Esophagus muscularis mucosa (tissue), 3 donors: ENCODE data around the gene MSRB3.

ENCODE experiments used
- POLR2A ChIP-seq: fragments of 450-650 bp; IDR thresholded peaks from one replicate; pipeline ENCODE4 v1.6.1; 2017; ENCODE audit warnings: antibody characterized with exemption, moderate library complexity, mild to moderate bottlenecking, low read depth
- TF ChIP-seq, protein P1 (sequence below), 3 experiments: fragments of 200-600 bp in 2 of 3; fragments of 450-650 bp in 1 of 3; sonication (generic) in 2 of 3; IDR thresholded peaks; one replicate each; pipeline ENCODE4 v1.5.1; 2017 to 2019; ENCODE audit warnings: antibody characterized with exemption in 3 of 3, mild to moderate bottlenecking in 2 of 3, moderate library complexity in 1 of 3

DNA sequence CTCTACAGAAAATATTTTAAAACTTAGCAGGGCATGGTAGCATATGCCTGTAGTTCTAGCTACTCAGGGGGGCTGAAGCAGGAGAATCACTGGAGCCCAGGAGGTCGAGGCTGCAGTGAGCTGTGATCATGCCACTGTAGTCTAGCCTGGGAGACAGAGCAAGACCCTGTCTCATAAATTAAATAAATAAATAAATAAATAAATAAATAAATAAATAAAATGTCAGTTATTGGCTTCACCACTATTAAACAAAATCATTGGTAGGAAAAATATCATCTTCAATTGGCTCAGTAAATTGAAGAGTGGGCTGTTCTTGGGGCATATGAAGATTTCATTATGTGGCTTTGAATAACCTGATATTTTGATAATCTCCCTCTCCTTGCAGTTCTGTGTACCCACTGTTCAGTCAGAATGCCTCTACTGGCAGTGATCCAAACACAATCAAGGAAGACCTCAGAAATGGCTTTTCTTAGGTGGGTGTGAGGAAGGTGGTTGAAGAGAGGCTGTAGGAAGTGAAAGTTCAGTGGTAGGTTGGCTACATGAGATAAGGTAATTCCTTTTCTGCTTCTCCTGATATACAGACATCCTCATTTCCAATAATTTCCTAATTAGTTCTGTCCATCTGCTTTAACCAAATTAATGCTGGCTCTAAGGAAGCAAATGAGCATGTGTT is 175.8 kb downstream of the MSRB3 start:
- TF ChIP-seq, protein P1, sequence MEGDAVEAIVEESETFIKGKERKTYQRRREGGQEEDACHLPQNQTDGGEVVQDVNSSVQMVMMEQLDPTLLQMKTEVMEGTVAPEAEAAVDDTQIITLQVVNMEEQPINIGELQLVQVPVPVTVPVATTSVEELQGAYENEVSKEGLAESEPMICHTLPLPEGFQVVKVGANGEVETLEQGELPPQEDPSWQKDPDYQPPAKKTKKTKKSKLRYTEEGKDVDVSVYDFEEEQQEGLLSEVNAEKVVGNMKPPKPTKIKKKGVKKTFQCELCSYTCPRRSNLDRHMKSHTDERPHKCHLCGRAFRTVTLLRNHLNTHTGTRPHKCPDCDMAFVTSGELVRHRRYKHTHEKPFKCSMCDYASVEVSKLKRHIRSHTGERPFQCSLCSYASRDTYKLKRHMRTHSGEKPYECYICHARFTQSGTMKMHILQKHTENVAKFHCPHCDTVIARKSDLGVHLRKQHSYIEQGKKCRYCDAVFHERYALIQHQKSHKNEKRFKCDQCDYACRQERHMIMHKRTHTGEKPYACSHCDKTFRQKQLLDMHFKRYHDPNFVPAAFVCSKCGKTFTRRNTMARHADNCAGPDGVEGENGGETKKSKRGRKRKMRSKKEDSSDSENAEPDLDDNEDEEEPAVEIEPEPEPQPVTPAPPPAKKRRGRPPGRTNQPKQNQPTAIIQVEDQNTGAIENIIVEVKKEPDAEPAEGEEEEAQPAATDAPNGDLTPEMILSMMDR (IDR thresholded peaks at IDR 0.05), result no peak
- no peak for TF ChIP-seq POLR2A
